GM21423 (cell line): ENCODE measurements around the gene NECTIN2.
"Not testable (repeated sequence)": the region's sequence is repeated elsewhere in the genome, so short reads cannot be mapped to it uniquely, and the experiment has no call there.

Source experiments
- ATAC-seq: cut with Tn5 transposase; IDR thresholded peaks from one replicate; pipeline ENCODE4 v1.9.1; 2021; ENCODE audit warnings: mild to moderate bottlenecking, moderate library complexity; ENCODE audit not compliant: unreplicated experiment

Gene NECTIN2

DNA sequence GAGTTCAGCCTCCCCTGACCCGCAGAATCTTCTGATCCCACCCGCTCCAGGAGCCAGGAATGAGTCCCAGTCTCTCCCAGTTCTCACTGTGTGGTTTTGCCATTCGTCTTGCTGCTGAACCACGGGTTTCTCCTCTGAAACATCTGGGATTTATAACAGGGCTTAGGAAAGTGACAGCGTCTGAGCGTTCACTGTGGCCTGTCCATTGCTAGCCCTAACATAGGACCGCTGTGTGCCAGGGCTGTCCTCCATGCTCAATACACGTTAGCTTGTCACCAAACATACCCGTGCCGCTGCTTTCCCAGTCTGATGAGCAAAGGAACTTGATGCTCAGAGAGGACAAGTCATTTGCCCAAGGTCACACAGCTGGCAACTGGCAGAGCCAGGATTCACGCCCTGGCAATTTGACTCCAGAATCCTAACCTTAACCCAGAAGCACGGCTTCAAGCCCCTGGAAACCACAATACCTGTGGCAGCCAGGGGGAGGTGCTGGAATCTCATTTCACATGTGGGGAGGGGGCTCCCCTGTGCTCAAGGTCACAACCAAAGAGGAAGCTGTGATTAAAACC is 58.4 kb downstream of the NECTIN2 start:
- ATAC-seq = no peak

DNA sequence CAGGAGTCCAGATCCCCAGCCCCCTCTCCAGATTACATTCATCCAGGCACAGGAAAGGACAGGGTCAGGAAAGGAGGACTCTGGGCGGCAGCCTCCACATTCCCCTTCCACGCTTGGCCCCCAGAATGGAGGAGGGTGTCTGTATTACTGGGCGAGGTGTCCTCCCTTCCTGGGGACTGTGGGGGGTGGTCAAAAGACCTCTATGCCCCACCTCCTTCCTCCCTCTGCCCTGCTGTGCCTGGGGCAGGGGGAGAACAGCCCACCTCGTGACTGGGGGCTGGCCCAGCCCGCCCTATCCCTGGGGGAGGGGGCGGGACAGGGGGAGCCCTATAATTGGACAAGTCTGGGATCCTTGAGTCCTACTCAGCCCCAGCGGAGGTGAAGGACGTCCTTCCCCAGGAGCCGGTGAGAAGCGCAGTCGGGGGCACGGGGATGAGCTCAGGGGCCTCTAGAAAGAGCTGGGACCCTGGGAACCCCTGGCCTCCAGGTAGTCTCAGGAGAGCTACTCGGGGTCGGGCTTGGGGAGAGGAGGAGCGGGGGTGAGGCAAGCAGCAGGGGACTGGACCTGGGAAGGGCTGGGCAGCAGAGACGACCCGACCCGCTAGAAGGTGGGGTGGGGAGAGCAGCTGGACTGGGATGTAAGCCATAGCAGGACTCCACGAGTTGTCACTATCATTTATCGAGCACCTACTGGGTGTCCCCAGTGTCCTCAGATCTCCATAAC is 59.5 kb downstream of the NECTIN2 start, which contains the start of gene APOE:
APOE (plus strand) TSS at position 360 of the 724 bp plus-strand sequence. CDS start 829 bp downstream, outside the sequence.
- ATAC-seq = no peak

GRCh38 chr19:44907613-44908012 is 61.5 kb downstream of the NECTIN2 start:
- no peak for ATAC-seq

DNA sequence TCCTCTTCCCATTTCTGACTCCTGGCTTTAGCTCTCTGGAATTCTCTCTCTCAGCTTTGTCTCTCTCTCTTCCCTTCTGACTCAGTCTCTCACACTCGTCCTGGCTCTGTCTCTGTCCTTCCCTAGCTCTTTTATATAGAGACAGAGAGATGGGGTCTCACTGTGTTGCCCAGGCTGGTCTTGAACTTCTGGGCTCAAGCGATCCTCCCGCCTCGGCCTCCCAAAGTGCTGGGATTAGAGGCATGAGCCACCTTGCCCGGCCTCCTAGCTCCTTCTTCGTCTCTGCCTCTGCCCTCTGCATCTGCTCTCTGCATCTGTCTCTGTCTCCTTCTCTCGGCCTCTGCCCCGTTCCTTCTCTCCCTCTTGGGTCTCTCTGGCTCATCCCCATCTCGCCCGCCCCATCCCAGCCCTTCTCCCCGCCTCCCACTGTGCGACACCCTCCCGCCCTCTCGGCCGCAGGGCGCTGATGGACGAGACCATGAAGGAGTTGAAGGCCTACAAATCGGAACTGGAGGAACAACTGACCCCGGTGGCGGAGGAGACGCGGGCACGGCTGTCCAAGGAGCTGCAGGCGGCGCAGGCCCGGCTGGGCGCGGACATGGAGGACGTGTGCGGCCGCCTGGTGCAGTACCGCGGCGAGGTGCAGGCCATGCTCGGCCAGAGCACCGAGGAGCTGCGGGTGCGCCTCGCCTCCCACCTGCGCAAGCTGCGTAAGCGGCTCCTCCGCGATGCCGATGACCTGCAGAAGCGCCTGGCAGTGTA is 62.2 kb downstream of the NECTIN2 start:
- no peak for ATAC-seq

DNA sequence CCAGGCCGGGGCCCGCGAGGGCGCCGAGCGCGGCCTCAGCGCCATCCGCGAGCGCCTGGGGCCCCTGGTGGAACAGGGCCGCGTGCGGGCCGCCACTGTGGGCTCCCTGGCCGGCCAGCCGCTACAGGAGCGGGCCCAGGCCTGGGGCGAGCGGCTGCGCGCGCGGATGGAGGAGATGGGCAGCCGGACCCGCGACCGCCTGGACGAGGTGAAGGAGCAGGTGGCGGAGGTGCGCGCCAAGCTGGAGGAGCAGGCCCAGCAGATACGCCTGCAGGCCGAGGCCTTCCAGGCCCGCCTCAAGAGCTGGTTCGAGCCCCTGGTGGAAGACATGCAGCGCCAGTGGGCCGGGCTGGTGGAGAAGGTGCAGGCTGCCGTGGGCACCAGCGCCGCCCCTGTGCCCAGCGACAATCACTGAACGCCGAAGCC is 62.8 kb downstream of the NECTIN2 start:
- no peak for ATAC-seq

DNA sequence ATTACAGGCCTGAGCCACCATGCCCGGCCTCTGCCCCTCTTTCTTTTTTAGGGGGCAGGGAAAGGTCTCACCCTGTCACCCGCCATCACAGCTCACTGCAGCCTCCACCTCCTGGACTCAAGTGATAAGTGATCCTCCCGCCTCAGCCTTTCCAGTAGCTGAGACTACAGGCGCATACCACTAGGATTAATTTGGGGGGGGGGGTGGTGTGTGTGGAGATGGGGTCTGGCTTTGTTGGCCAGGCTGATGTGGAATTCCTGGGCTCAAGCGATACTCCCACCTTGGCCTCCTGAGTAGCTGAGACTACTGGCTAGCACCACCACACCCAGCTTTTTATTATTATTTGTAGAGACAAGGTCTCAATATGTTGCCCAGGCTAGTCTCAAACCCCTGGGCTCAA is 63.7 kb downstream of the NECTIN2 start:
- no peak for ATAC-seq

DNA sequence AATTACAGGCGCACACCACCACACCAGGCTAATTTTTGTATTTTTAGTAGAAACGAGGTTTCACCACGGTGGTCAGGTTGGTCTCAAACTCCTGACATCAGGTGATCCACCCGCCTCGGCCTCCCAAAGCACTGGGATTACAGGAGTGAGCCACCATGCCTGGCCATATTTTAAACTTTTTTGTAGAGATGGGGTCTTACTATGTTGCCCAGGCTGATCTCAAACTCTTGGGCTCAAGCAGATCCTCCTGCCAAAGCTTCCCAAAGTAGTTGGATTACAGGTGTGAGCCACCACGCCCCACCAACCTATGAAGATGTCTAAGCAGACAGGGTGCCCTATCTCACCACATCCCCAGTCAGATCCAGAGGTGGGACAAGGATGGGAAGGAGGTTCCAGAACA is 65.8 kb downstream of the NECTIN2 start:
- not testable (repeated sequence) for ATAC-seq

DNA sequence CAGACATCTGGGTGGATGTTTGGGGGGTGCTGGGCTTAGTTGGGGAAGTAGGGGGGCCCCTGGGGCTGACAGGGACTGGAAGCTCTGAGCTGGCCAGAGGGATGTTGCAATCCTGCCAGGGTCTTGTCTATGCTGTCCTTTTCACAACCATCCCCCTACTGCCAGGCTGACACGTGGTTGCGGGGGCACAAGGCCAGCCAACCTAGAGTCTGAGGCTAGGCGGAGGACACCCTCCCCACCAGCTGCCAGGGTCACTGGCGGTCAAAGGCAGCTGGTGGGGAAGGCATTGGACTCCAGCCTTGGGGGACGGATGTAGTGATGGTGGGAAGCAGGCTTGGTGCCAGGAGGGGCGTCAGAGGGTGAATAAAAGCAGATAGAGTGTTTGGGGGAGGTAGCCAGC is 66.8 kb downstream of the NECTIN2 start:
- ATAC-seq = no peak

- ATAC-seq = not testable (repeated sequence)
These were observed 67.7 kb downstream of the NECTIN2 start for GRCh38 chr19:44913512-44914432.

GRCh38 chr19:44914433-44915206 is 68.5 kb downstream of the NECTIN2 start, which contains the start of gene APOC1:
APOC1 (plus strand) TSS chr19:44914608; CDS start chr19:44914892, 284 bp downstream.
- ATAC-seq = peak; percentile 88

GRCh38 chr19:44924243-44924725 is 78.2 kb downstream of the NECTIN2 start:
- no peak for ATAC-seq

DNA sequence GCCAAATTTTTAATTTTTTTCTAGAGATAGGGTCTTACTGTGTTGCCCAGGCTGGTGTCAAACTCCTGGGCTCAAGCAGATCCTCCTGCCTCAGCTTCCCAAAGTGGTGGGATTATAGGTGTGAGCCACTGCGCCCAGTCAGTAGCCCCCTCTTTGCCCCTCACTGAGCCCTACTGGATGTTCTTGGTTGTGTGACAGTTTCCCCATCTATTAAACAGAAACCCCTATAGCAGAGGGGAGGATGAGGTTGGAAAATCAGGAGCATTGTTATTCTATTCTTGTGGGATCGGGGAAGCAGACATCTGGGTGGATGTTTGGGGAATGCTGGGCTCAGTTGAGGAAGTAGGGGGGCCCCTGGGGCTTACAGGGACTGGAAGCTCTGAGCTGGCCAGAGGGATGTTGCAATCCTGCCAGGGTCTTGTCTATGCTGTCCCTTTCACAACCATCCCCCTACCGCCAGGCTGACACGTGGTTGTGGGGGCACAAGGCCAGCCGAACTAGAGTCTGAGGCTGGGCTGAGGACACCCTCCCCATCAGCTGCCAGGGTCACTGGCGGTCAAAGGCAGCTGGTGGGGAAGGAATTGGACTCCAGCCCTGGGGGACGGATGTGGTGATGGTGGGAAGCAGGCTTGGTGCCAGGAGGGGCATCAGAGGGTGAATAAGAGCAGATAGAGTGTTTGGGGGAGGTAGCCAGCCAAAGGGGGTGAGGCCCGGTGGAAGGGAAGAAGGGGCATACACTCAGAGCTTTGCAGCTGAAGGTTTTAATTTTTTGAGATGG is 79.2 kb downstream of the NECTIN2 start:
- no peak for ATAC-seq

- ATAC-seq = not testable (repeated sequence)
These were observed 80.4 kb downstream of the NECTIN2 start for GRCh38 chr19:44926245-44927077.

GRCh38 chr19:44927746-44928145 is 81.6 kb downstream of the NECTIN2 start:
- no peak for ATAC-seq

- ATAC-seq = no peak
These were observed 84.0 kb downstream of the NECTIN2 start for GRCh38 chr19:44930088-44930487.

DNA sequence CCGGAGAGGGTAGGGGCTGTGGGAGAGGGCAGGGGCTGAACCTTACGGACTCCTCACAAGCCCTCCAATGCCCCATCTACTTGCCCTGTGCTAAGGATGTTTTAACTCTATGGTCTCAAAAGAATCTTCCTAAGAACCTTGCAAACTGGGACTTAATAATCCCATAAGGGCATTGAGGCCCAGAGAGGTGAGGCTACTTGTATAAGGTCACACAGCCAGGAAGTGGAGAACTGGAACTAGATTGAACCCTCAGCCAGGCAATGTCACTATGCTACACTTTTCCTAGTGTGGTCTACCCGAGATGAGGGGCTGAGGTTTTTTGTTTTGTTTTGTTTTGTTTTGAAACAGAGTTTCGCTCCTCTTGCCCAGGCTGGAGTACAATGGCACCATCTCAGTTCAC is 85.4 kb downstream of the NECTIN2 start:
- no peak for ATAC-seq
